Uterus (tissue), 4 donors: ENCODE measurements around the gene MAT2B. TPM values are rescaled to one million over a fixed set of nuclear protein-coding genes. Genes with fewer than 3 reads are reported as not detected.

Source experiments
- DNase-seq, 2 donors: peaks; one replicate each; pipeline ENCODE4 v3.0.0-alpha.2; 2019 to 2020
- H3K27ac ChIP-seq, 2 donors: fragments of 200-600 bp; sonication (generic); 1 replicate in 1 of 2; 2 replicates in 1 of 2; pipeline ENCODE4 v1.5.1; 2016 to 2018
- H3K27me3 ChIP-seq, 2 donors: fragments of 200-600 bp; sonication (generic); one replicate each; pipeline ENCODE4 v1.5.1; 2018 to 2019; ENCODE audit warnings: control low read depth in 1 of 2
- H3K36me3 ChIP-seq, 2 donors: fragments of 200-600 bp; sonication (generic); one replicate each; pipeline ENCODE4 v1.5.1; 2019; ENCODE audit warnings: control low read depth in 1 of 2
- H3K4me1 ChIP-seq, 2 donors: fragments of 200-600 bp; sonication (generic); one replicate each; pipeline ENCODE4 v1.5.1; 2018 to 2019; ENCODE audit warnings: control low read depth in 1 of 2
- H3K4me3 ChIP-seq, 2 donors: fragments of 200-600 bp; sonication (generic); 1 replicate in 1 of 2; 2 replicates in 1 of 2; pipeline ENCODE4 v1.5.1; 2018 to 2019; ENCODE audit warnings: mild to moderate bottlenecking in 1 of 2
- H3K9me3 ChIP-seq, 2 donors: fragments of 200-600 bp; sonication (generic); one replicate each; pipeline ENCODE4 v1.5.1; 2019; ENCODE audit warnings: control low read depth in 1 of 2
- POLR2A ChIP-seq, 2 donors: fragments of 450-650 bp; IDR thresholded peaks; one replicate each; pipeline ENCODE4 v1.6.1; 2016; ENCODE audit warnings: antibody characterized with exemption in 2 of 2, mild to moderate bottlenecking in 1 of 2, moderate library complexity in 1 of 2
- intact Hi-C: fragments of 100-400 bp; cut with DNase I; formaldehyde crosslinking; loops from one replicate; pipeline ENCODE4 v1.15.1; 2023; ENCODE audit warnings: low total_unique reads
- total RNA-seq, 4 donors: library from RNA; depleted of rRNA in 3 of 4; stranded (reverse); fragments of >200 nt in 3 of 4; gene quantifications; one replicate each; pipeline versions ENCODE4 v1.1.0 to v1.2.4, GENCODE V29; 2014 to 2023
- TF ChIP-seq, protein P1 (sequence below), 4 experiments: fragments of 200-600 bp in 2 of 4; fragments of 450-650 bp in 2 of 4; sonication (generic) in 2 of 4; IDR thresholded peaks; one replicate each; pipeline ENCODE4 v1.5.1; 2016 to 2019; ENCODE audit warnings: antibody characterized with exemption in 4 of 4, mild to moderate bottlenecking in 2 of 4, moderate library complexity in 1 of 4
- donor health status: DM: yes; HTN: yes; CAD: no.

Gene MAT2B
- total RNA-seq, 4 donors from 2014 or later = 40.0 to 93.1 (median 63.2) TPM

DNA sequence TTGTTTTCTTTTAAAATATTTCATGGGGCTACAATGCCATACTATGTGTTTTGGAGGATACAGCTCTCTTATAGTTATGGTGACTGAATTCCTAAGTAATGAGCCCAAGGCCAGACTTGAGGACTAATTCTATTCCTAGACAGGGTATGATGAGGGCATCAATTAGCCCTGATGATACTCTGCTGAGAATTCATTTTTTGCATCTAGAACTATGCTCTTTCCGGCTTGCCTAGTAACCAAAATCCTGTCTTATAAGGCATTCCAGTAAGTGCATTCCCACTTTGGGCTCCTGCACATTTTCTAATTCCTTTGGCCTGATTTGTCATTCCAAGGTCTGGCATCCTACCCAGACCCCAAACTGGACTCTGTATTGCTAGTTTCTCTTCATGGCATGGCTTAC is 62.4 kb downstream of the MAT2B start:
- no peaks in the 10 kb centered on the region for H3K27me3 ChIP-seq
- no peak overlapping the region for H3K27ac ChIP-seq
- no peak overlapping the region for H3K4me3 ChIP-seq
- intact Hi-C loops = no loop called here
- TF ChIP-seq, protein P1, sequence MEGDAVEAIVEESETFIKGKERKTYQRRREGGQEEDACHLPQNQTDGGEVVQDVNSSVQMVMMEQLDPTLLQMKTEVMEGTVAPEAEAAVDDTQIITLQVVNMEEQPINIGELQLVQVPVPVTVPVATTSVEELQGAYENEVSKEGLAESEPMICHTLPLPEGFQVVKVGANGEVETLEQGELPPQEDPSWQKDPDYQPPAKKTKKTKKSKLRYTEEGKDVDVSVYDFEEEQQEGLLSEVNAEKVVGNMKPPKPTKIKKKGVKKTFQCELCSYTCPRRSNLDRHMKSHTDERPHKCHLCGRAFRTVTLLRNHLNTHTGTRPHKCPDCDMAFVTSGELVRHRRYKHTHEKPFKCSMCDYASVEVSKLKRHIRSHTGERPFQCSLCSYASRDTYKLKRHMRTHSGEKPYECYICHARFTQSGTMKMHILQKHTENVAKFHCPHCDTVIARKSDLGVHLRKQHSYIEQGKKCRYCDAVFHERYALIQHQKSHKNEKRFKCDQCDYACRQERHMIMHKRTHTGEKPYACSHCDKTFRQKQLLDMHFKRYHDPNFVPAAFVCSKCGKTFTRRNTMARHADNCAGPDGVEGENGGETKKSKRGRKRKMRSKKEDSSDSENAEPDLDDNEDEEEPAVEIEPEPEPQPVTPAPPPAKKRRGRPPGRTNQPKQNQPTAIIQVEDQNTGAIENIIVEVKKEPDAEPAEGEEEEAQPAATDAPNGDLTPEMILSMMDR (IDR thresholded peaks at IDR 0.05) = no peak
- no peak for TF ChIP-seq POLR2A (IDR thresholded peaks at IDR 0.05)
- H3K36me3 ChIP-seq = no peaks in the 10 kb centered on the region
- DNase-seq = no peak
- H3K9me3 ChIP-seq = no peaks in the 10 kb centered on the region
- no peaks in the 10 kb centered on the region for H3K4me1 ChIP-seq

Other genes starting within 250 kb of the MAT2B start
- gene CCNG1, start 68.0 kb upstream of the MAT2B start, total RNA-seq = 100 to 1,000 TPM in 3 of 4 donors, 10 to 100 TPM in 1; 83.5 to 210 (median 141) TPM
- 10 to 100 TPM in 2 of 4 donors, 1 to 10 TPM in 2; 7.6 to 24.8 (median 9.8) TPM for gene NUDCD2, start 45.5 kb upstream of the MAT2B start, total RNA-seq
- 10 to 100 TPM in 1 of 4 donors, not detected in 3; 13.8 TPM for gene HMMR, start 45.0 kb upstream of the MAT2B start, total RNA-seq